Dedifferentiated amniotic fluid mesenchymal stem cell (primary cell): ENCODE results near the gene SLC4A2.

Source experiments
- DNase-seq: peaks from one replicate; pipeline ENCODE4 v3.0.0-alpha.2; 2016; ENCODE audit errors: extremely low spot score

The SLC4A2 gene

DNA sequence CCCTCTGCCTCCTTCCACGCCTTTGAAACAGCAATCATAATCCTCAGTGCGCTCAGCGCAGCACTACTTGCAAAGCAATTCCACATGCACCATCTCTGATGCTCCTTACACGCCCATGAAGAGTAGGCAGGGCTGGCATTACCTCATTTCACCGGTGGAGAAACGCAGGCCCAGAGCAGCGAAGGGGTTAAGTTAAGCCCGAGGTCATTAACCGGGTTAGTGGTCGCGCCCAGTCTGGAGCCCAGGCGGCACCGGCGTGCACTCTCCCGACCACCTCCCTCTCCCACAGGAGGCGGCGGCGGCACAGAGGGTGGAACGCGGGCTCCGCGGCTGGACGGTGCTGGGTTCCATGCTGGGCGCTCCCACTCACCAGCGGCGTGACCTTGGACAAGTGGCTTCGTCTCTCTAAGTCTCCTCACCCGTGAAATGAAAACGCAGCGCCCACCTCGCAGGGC lies 20.7 kb downstream of the SLC4A2 start:
- DNase-seq = no peak

DNA sequence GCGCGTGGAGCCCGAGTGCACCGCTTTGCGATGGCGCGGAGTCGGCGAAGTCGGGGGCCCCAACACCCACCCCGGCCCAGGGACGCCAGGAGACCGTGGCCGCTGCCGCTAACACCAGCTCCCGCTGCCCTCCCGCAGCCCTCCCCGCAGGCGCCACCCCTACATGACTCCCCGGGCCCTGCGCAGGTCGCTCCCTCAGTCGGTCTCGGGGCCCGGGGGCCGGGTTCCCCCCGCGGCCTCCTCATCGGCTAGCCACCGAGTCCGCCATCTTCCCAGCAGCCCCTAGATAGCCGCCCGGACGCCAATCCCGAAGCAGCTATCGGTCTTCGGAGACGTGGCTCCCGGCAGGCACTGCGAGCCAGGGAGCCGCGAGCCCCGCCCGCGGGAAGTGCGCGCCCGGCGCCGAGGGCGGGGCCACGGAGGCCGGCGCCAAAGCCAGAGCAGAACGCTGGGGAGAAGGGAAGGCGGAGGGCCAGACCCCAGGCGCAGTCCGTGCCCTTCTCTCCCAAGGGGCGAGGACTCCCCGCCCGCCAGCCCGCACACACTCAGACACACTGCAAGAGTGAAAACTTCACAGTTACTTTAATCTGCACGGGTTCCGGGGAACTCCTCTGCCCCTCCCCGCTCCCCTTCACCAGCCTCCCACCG lies 21.3 kb downstream of the SLC4A2 start, which contains the start of gene FASTK:
TSS of gene FASTK (minus strand) at position 288 of the 648 bp plus-strand sequence. CDS start at position 245, 43 bp downstream.
- DNase-seq = peak; percentile 87

GRCh38 chr7:151081170-151082101 lies 22.0 kb downstream of the SLC4A2 start:
- DNase-seq = no peak

DNA sequence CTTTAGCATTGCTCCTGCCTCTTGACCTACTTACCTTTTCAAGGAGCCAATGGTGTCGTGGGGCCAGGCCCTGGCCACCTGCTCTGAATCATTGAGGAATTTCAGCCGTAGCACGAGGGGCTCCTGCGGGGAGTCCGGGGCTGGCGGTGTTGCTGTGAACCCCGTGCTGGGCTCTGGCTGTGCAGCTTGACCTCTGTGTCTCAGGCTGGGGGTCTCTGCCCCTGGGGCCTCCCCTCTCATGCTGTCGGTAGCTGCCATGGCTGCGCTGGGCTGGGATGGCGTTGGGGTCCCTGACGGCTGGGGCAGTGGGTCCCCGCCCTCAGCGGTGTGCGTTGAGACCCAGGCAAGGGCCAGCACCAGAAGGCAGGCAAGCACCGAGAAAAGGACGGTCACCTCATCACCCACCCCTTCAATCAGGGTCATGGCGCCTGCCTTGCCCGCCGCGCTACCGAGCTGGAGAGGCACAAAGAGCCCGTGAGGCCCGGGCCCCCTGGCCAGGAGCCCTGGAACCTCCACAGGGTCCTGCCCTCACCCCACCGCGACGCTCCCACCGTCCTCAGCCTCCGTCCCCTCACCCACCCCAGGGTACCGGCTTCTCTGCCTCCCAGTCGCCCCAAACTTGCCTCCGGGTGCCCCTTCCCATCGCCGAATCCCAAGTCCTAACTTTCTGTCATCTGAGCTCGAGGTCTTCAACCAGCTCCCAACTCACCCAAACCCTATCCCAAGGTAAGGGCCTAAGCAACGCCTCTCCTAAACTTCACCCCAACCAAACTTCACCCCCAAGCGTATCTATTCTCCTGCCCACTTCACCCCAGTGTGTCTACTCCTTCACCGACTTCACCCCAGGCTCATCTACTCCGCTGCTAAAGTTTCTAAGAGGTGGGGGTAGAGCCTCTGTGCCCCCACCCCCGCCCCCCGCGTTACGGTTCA lies 23.0 kb downstream of the SLC4A2 start:
- DNase-seq = no peak

DNA sequence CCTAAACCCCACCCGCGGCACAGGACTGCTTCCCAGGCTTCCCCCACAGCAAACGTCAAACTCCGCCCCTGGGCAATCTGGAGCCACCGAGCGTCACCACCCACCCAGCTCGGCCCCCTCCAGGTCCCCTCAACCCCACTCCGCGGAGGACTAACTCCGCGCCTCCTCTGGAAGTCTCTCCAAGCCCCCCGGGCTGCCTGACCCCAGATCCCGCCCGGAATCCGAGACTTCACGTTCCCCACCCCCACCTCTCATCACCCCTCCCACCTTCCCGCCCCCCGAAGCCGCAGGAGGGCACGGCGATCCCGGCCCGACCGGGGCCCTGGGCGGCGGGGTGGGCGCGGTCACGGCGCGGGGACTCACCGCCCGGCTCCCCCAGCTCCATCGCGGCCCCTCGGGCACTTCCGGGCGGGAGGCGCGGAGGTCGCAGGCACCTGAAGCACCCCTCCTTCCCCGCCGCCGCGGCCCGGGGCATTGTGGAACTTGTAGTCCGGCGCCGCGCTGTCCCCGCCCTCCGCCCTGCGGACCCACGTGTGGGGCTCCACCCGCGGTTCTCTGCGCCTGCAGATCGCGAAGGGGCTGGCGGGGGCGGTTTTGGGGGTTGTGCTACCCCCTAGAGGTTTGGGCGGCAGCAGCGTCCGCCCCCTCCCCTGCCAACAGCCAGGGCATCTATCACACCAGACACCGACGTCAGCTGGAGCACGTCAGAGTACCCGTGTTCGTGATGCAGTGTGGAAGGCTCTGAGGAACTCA lies 23.9 kb downstream of the SLC4A2 start, which contains the start of gene TMUB1:
TSS of gene TMUB1 (minus strand) at position 423 of the 753 bp plus-strand sequence. CDS start 930 bp downstream, outside the sequence.
- no peak for DNase-seq

DNA sequence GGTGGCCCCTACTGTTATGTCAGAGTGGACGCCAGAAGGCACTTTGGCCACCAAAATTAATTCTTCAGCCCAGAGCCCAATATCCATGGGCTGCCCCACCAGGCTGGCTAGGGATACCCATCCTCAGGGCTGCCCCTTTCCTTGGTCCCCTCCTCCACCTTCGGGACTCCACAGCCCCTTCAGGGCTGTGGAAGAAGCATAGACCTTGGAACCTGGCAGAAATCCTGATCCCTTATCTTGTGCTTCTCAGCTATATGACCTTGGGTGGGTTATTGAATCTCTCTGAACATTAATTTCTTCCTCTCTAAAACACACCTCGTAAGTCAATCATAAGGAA lies 24.4 kb downstream of the SLC4A2 start:
- no peak for DNase-seq

- DNase-seq = no peak
Measured at GRCh38 chr7:151085329-151085690, 25.9 kb downstream of the SLC4A2 start.

GRCh38 chr7:151085691-151086620 lies 26.6 kb downstream of the SLC4A2 start, which contains the start of gene AGAP3:
AGAP3 (plus strand) TSS chr7:151086475; CDS start chr7:151086742, 267 bp downstream.
- peak; percentile 74 for DNase-seq

DNA sequence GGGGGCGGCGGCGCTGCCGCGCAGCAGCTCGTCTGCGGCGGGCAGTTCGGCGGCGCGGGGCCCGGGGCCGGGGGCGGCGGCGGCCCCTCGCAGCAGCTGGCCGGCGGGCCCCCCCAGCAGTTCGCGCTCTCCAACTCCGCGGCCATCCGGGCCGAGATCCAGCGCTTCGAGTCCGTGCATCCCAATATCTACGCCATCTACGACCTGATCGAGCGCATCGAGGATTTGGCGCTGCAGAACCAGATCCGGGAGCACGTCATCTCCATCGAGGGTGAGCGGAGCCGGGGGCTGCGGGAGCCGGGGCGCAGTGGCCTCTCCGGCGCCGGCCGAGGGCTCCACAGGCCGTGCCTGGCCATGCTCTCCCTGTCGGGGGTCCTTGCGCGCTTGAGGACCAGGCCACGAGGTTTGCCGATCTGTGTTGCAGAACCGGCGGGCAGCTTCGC lies 27.4 kb downstream of the SLC4A2 start:
- peak; percentile 36 for DNase-seq

DNA sequence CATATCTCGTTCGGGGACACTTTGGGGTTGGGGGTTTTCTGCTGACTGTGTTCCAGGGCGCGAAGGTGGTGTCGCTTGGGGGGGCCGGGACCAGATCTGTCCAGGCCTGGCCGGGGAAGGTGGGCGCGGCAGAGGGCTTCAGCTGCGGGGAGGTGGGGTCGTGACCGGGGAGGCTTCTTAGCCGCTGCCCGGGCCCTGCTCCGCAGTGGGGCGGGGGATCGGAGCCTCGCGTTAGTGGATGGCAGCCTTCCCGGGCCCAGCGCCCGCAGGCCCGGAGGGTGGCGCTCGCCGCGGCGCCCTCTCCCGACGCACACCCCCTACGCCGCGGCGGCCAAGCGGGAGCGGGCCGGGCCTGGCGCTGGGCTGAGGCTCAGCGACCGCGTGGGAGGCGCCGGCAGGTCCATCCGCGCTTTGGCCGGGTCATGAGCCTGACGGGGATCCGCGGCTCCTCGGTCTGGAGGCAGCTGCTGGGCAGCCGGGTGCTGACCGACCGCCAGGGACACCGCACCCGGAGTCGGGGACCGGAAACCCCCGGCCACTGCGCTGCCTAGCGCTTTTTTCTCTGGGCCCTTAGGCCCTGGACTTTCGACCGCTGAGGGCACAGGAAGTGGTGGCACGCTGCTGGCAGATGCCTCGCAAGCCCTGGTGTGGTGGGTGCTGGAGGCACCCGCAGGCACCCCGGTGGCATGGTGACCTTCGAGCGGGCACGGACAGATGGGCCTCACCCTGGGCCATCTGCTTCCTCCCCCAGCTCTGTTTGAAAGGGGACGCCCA lies 28.0 kb downstream of the SLC4A2 start:
- DNase-seq = peak; percentile 25

DNA sequence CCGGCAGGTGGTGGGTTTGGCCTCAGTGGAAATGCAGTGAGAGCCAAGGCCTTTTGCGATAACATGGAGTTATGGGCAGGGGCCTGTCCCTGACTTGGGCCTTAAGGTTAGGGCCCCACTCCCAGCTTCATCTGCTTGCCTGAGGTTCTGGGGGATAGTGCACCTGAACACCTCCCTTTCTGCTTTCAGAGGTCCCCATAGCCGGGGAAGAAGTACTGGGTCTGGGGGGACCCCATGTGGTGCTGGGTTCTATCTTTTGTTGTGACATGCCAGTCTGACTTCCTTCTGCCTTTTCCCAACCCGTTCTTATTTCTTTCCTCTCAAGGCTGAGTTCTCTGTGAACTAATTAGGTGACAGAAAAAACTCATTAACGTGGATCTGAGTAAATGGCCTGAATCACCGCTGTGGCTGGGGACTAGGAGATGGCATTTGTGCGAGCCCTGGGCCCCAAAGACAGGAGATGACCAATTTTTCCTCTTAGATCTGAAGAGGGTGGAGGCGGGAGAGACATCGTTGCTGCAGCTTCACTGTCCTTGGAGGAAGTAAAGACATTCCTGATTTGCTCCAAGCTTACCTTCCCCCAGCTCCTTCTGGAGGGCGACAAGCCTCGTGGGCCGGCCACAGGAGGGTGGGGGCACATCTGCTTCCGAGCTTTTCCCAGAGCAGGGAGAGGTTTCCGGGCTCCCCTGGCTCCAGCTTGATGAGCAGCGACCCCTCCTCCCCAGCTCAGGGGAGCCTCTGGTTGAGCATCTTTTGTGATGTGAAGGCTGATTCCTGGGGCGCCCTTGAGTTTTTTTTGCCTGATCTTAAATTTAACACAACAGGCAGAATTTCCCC lies 28.8 kb downstream of the SLC4A2 start:
- peak; percentile 16 for DNase-seq

DNA sequence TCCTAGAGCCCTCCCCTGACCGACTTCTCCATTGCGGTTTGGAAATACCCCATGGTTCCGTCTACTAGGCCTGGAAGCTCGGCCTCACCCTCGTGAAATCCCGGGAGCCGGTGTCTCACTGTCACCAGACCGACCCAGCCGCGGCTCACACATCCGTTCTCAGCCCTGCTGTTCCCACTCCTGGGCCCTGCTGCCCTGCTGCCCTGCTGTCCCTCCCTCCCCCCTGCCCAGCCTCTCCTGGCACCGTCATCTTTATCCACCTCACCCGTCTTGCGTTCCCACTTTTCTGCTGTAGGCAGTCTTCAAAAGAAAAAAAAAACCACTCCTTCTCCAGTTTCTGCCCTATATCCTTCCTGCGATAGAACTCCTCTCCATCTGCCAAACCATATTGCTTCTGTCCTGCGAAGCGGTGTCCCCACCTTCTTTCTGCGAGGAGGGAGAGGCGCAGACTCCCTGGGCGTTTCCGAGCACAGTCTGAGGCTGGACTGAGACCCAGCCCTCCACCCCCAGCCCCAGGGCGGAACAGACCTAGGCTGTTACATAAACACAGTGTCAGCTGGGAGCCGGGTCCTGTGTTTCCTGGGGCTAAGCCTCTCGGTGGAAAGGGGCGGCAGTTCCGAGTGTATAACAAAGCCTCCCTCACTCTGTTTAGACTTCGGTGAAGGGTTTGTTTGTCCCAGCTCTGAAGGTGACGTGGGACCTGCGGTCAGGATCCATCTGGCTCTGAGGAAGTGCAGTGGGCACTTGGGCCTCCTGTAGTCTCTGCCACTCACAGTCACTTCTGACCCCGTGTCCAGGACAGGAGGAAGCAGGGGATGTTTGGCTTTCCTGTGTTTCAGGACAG lies 29.7 kb downstream of the SLC4A2 start:
- peak; percentile 54 for DNase-seq

- DNase-seq = no peak
Measured at GRCh38 chr7:151089893-151090730, 30.7 kb downstream of the SLC4A2 start.

DNA sequence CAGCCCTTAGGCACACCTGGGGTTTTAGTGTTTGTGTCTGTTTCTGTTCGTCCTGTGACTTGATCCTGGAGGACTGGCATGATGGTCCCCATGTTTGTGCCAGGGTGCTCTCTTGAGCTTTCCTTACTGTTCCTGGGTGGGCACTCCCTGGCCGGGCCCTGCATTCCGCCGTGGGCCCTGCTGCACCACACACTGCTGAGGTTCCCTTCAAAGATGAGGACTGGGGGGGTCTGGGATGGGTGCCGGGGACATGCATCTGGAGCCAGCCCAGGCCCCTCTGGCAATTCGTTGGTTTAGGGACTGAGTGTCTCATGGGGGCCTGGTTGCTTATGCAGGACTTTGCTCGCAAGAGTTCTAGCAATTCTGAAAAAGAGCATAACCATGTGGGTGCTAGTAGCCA lies 31.6 kb downstream of the SLC4A2 start:
- no peak for DNase-seq

- DNase-seq = no peak
Measured at GRCh38 chr7:151091431-151091830, 32.0 kb downstream of the SLC4A2 start.

DNA sequence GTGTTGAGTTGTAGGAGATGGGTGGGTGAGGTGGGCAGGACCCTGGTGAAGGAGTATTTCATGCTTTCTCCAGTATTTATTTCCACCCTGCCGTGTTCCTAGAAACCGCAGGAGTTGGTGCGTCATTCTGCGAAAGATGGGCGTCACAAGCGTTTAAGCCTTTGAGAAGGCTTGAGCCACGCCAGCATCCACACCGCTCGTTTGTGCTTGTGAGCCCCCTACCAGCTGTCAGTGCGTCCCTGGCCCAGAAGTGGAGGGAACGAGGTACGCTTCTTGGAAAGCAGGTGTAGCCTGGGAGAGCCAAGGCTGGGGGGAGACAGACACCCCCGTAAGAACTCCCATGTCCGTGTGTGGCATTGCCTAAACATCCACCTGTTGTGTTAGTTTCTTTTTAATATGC lies 32.6 kb downstream of the SLC4A2 start:
- no peak for DNase-seq
